Measurements from ENCODE around the gene CCT5.

The CCT5 gene

DNA sequence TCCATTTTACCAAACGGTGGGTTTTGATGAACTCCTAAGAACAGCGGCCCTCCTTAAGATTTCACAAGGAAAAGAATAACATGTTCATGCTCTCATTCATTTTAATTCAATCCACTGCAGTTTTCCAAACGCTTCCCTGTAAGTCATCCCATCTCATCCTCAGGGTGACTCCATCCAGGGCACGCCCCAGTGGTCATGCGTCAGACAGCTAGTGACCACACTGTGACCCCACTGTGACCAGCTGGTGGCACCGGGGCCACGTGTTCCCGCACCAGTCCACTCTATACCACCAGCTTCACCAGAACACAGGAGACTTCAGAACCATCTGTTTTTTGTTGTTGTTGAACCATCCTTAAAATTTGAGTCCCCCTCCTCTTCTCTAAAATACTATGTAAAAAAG is 14.7 kb upstream of the CCT5 start:
- TF ChIP-seq, protein P1, sequence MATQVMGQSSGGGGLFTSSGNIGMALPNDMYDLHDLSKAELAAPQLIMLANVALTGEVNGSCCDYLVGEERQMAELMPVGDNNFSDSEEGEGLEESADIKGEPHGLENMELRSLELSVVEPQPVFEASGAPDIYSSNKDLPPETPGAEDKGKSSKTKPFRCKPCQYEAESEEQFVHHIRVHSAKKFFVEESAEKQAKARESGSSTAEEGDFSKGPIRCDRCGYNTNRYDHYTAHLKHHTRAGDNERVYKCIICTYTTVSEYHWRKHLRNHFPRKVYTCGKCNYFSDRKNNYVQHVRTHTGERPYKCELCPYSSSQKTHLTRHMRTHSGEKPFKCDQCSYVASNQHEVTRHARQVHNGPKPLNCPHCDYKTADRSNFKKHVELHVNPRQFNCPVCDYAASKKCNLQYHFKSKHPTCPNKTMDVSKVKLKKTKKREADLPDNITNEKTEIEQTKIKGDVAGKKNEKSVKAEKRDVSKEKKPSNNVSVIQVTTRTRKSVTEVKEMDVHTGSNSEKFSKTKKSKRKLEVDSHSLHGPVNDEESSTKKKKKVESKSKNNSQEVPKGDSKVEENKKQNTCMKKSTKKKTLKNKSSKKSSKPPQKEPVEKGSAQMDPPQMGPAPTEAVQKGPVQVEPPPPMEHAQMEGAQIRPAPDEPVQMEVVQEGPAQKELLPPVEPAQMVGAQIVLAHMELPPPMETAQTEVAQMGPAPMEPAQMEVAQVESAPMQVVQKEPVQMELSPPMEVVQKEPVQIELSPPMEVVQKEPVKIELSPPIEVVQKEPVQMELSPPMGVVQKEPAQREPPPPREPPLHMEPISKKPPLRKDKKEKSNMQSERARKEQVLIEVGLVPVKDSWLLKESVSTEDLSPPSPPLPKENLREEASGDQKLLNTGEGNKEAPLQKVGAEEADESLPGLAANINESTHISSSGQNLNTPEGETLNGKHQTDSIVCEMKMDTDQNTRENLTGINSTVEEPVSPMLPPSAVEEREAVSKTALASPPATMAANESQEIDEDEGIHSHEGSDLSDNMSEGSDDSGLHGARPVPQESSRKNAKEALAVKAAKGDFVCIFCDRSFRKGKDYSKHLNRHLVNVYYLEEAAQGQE (IDR thresholded peaks at IDR 0.05; ENCODE audit: insufficient read depth in 1 of 2, low read depth in 2 of 2, low read length in 2 of 2): no peak
- no peak for TF ChIP-seq FOXP2 (optimal IDR thresholded peaks at IDR 0.05; ENCODE audit: borderline replicate concordance, extremely low read depth, extremely low read length, insufficient read depth)
- TF ChIP-seq POLR2AphosphoS5 (IDR thresholded peaks at IDR 0.05; ENCODE audit: low read depth, low read length): no peak
- no peak for TF ChIP-seq TAF1 (IDR thresholded peaks at IDR 0.05; ENCODE audit: borderline replicate concordance, insufficient read depth, low read length)
- TF ChIP-seq SIN3A (IDR thresholded peaks at IDR 0.05; ENCODE audit: borderline replicate concordance, insufficient read depth, low read length): no peak

DNA sequence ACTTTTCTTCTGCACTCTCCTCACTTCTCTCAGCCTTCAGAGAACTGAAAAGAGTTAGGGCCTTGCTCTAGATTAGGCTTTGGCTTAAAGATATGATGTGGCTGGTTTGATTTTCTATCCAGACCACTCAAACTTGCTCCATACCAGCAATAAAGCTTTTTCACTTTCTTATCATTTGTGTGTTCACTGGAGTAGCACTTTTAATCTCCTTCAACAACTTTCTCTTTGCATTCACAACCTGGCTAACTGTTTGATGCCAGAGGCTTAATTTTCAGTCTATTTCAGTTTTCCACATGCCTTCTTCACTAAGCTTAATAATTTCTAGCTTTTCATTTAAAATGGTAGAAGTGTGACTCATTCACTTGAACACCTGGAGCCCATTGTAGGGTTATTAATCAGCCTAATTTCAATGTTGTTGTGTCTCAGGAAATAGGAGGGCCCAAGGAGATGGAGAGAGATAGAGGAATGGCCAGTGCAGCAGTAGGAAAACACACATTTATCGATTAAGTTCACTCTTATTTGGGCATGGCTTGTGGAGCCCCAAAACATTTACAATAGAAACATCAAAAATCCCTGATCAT is 6.3 kb upstream of the CCT5 start:
- no peak for TF ChIP-seq POLR2AphosphoS5 (IDR thresholded peaks at IDR 0.05; ENCODE audit: low read depth, low read length)
- no peak for TF ChIP-seq SIN3A (IDR thresholded peaks at IDR 0.05; ENCODE audit: borderline replicate concordance, insufficient read depth, low read length)
- TF ChIP-seq, protein P1 (IDR thresholded peaks at IDR 0.05; ENCODE audit: insufficient read depth in 1 of 2, low read depth in 2 of 2, low read length in 2 of 2): no peak
- no peak for TF ChIP-seq TAF1 (IDR thresholded peaks at IDR 0.05; ENCODE audit: borderline replicate concordance, insufficient read depth, low read length)
- TF ChIP-seq FOXP2 (optimal IDR thresholded peaks at IDR 0.05; ENCODE audit: borderline replicate concordance, extremely low read depth, extremely low read length, insufficient read depth): no peak

DNA sequence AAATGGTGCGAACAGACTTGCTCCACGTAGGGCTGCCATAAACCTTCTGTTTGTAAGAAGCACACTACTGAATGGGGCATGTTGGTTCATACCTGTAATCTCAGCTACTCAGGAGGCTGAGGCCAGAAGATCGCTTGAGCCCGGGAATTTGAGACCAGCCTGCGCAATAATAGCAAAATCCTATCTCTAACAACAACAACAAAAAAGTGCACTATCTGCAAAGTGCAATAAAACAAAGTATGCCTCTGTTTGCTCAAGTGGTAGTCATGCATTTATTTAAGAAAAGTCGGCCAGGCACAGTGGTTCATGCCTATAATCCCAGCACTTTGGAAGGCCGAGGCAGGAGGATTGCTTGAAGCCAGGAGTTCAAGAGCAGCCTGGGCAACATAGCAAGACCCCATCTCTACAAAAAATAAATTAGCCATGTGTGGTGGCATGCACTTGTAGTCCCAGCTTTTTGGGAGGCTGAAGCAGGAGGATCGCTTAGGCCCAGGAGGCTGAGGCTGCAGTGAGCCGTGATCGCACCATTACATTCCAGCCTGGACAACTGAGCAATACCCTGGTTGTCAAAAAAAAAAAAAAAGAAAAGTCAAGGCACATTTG is 5.6 kb upstream of the CCT5 start:
- TF ChIP-seq FOXP2 (optimal IDR thresholded peaks at IDR 0.05; ENCODE audit: borderline replicate concordance, extremely low read depth, extremely low read length, insufficient read depth): no peak
- TF ChIP-seq TAF1 (IDR thresholded peaks at IDR 0.05; ENCODE audit: borderline replicate concordance, insufficient read depth, low read length): no peak
- TF ChIP-seq, protein P1 (IDR thresholded peaks at IDR 0.05; ENCODE audit: insufficient read depth in 1 of 2, low read depth in 2 of 2, low read length in 2 of 2): no peak
- no peak for TF ChIP-seq POLR2AphosphoS5 (IDR thresholded peaks at IDR 0.05; ENCODE audit: low read depth, low read length)
- TF ChIP-seq SIN3A (IDR thresholded peaks at IDR 0.05; ENCODE audit: borderline replicate concordance, insufficient read depth, low read length): no peak

DNA sequence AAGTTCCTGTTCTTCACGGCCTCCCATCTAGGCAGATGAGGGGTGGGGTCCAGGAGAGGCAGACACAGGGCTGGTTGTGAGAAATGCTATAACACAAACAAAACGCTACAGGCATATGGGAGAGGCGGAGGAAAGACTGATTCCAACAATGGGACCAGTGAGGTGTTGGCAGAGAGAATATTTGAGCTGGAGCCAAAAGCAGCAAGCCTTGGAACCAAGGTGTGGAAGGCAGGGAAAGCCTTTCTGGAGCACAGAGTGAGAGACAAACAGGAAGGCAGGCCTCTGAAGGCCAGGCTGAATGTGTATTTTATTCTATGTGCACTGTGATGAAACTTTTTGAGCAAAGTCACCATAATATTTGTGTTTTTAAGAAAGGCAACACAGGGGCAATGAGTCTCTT is 3.3 kb upstream of the CCT5 start:
- TF ChIP-seq TAF1 (IDR thresholded peaks at IDR 0.05; ENCODE audit: borderline replicate concordance, insufficient read depth, low read length) (no peak), POLR2AphosphoS5 (IDR thresholded peaks at IDR 0.05; ENCODE audit: low read depth, low read length) (no peak), SIN3A (IDR thresholded peaks at IDR 0.05; ENCODE audit: borderline replicate concordance, insufficient read depth, low read length) (no peak), FOXP2 (optimal IDR thresholded peaks at IDR 0.05; ENCODE audit: borderline replicate concordance, extremely low read depth, extremely low read length, insufficient read depth) (no peak)
- TF ChIP-seq, protein P1 (IDR thresholded peaks at IDR 0.05; ENCODE audit: insufficient read depth in 1 of 2, low read depth in 2 of 2, low read length in 2 of 2): no peak
